ENCODE measurements around the gene ATP12A. TPM values are rescaled to one million over a fixed set of nuclear protein-coding genes. Genes with fewer than 3 reads are reported as not detected.

Gene ATP12A
- total RNA-seq, 1 donor from 2014 or later = not detected

GRCh38 chr13:24648271-24648670 lies 31.9 kb upstream of the ATP12A start:
- no peak for DNase-seq (ENCODE audit: extremely low spot score in 2 of 2)
- no peaks in the 10 kb centered on the region for H3K9me3 ChIP-seq
- no peak overlapping the region for H3K4me3 ChIP-seq
- H3K27me3 ChIP-seq = no peaks in the 10 kb centered on the region
- H3K4me1 ChIP-seq = no peaks in the 10 kb centered on the region
- TF ChIP-seq POLR2AphosphoS5 (IDR thresholded peaks at IDR 0.05; ENCODE audit: insufficient read depth in 1 of 2, low read depth in 1 of 2) (no peak), POLR2A (IDR thresholded peaks at IDR 0.05) (no peak)
- TF ChIP-seq, protein P1, sequence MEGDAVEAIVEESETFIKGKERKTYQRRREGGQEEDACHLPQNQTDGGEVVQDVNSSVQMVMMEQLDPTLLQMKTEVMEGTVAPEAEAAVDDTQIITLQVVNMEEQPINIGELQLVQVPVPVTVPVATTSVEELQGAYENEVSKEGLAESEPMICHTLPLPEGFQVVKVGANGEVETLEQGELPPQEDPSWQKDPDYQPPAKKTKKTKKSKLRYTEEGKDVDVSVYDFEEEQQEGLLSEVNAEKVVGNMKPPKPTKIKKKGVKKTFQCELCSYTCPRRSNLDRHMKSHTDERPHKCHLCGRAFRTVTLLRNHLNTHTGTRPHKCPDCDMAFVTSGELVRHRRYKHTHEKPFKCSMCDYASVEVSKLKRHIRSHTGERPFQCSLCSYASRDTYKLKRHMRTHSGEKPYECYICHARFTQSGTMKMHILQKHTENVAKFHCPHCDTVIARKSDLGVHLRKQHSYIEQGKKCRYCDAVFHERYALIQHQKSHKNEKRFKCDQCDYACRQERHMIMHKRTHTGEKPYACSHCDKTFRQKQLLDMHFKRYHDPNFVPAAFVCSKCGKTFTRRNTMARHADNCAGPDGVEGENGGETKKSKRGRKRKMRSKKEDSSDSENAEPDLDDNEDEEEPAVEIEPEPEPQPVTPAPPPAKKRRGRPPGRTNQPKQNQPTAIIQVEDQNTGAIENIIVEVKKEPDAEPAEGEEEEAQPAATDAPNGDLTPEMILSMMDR (IDR thresholded peaks at IDR 0.05) = no peak
- no peaks in the 10 kb centered on the region for H3K36me3 ChIP-seq
- H3K27ac ChIP-seq = no peak overlapping the region
- intact Hi-C loops (cut with DNase I) = no loop called here

GRCh38 chr13:24648983-24649687 lies 31.1 kb upstream of the ATP12A start:
- TF ChIP-seq POLR2AphosphoS5 (IDR thresholded peaks at IDR 0.05; ENCODE audit: insufficient read depth in 1 of 2, low read depth in 1 of 2) = no peak
- TF ChIP-seq, protein P1 (IDR thresholded peaks at IDR 0.05) = no peak
- TF ChIP-seq POLR2A (IDR thresholded peaks at IDR 0.05) = no peak
- Histone ChIP-seq H3K4me3 (no peak overlapping the region), H3K36me3 (no peaks in the 10 kb centered on the region), H3K27me3 (no peaks in the 10 kb centered on the region), H3K27ac (no peak overlapping the region), H3K4me1 (no peaks in the 10 kb centered on the region), H3K9me3 (no peaks in the 10 kb centered on the region)
- intact Hi-C loops (cut with DNase I) = no loop called here
- no peak for DNase-seq (ENCODE audit: extremely low spot score in 2 of 2)

GRCh38 chr13:24649688-24650043 lies 30.5 kb upstream of the ATP12A start:
- Histone ChIP-seq H3K9me3 (no peaks in the 10 kb centered on the region), H3K36me3 (no peaks in the 10 kb centered on the region), H3K27ac (no peak overlapping the region), H3K27me3 (no peaks in the 10 kb centered on the region), H3K4me3 (no peak overlapping the region), H3K4me1 (no peaks in the 10 kb centered on the region)
- no peak for DNase-seq (ENCODE audit: extremely low spot score in 2 of 2)
- intact Hi-C loops (cut with DNase I) = no loop called here
- TF ChIP-seq, protein P1 (IDR thresholded peaks at IDR 0.05) = no peak
- TF ChIP-seq POLR2AphosphoS5 (IDR thresholded peaks at IDR 0.05; ENCODE audit: insufficient read depth in 1 of 2, low read depth in 1 of 2) = no peak
- no peak for TF ChIP-seq POLR2A (IDR thresholded peaks at IDR 0.05)

- Histone ChIP-seq H3K27me3 (no peaks in the 10 kb centered on the region), H3K4me3 (no peak overlapping the region), H3K27ac (peak overlapping the region; percentile 38), H3K36me3 (no peaks in the 10 kb centered on the region), H3K4me1 (no peaks in the 10 kb centered on the region), H3K9me3 (no peaks in the 10 kb centered on the region)
- TF ChIP-seq POLR2A (IDR thresholded peaks at IDR 0.05) = no peak
- TF ChIP-seq, protein P1 (IDR thresholded peaks at IDR 0.05) = no peak
- intact Hi-C loops (cut with DNase I) = no loop called here
- DNase-seq (ENCODE audit: extremely low spot score in 2 of 2) = no peak
Measured at GRCh38 chr13:24650161-24650560, 30.0 kb upstream of the ATP12A start.

DNA sequence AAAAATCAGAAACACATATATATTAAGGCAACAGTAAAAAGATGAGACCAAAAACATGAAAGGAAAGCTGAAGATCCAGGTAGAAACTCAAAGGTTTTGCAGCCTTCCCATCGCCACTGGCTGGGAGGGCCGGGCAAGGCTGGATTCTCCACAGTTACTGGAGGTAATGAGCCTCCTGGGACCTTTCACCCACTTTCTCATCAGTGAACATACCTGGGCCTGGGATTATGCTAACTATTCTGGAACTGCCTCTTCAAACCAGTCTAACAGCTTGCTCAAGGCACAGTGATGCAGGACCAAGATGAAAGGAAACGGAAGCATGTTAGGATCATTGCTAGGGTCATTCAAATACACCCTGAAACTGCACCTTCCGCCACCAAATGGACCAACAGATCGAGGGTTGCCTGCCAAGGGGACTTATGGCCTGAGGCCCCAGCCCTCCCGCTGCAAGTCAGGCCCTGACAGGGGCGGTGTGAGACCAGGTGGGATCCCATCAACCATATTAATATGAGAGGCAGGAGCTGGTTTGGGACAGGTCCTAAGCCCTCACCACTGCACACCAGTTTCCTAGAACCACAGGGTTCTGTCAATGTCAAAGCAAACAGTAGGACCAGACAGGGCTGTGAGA lies 28.4 kb upstream of the ATP12A start:
- no peak for TF ChIP-seq POLR2AphosphoS5 (IDR thresholded peaks at IDR 0.05; ENCODE audit: insufficient read depth in 1 of 2, low read depth in 1 of 2)
- TF ChIP-seq, protein P1 (IDR thresholded peaks at IDR 0.05) = no peak
- no peak for TF ChIP-seq POLR2A (IDR thresholded peaks at IDR 0.05)
- intact Hi-C loops (cut with DNase I) = no loop called here
- no peak for DNase-seq (ENCODE audit: extremely low spot score in 2 of 2)
- Histone ChIP-seq H3K4me1 (no peaks in the 10 kb centered on the region), H3K27ac (no peak overlapping the region), H3K4me3 (no peak overlapping the region), H3K9me3 (no peaks in the 10 kb centered on the region), H3K27me3 (no peaks in the 10 kb centered on the region), H3K36me3 (no peaks in the 10 kb centered on the region)

All from vagina (tissue), 2 donors.